Fibroblast of gingiva (primary cell): ENCODE measurements around the gene ZNF98.

Source experiments
- DNase-seq: peaks from one replicate; pipeline ENCODE4 v3.0.0-alpha.2; 2011; ENCODE audit warnings: low read depth

The ZNF98 gene

GRCh38 chr19:22422211-22422610, at the start of gene ZNF98:
ZNF98 (minus strand) TSS chr19:22422346; CDS start chr19:22422224, 122 bp downstream.
- DNase-seq = no peak

- DNase-seq = no peak
Observed at GRCh38 chr19:22446605-22447004, 24.5 kb upstream of the ZNF98 start.

- no peak for DNase-seq
Observed at GRCh38 chr19:22438011-22438410, 15.9 kb upstream of the ZNF98 start.

GRCh38 chr19:22427960-22428913, 6.1 kb upstream of the ZNF98 start:
- no peak for DNase-seq

- no peak for DNase-seq
Observed at GRCh38 chr19:22427547-22427946, 5.4 kb upstream of the ZNF98 start.

GRCh38 chr19:22426901-22427300, 4.8 kb upstream of the ZNF98 start:
- no peak for DNase-seq

GRCh38 chr19:22421797-22422196, 349 bp downstream of the ZNF98 start:
- DNase-seq = no peak

GRCh38 chr19:22354665-22355064, 67.5 kb downstream of the ZNF98 start:
- no peak for DNase-seq
